Measurements from ENCODE around the gene TSKU.

TSKU gene

GRCh38 chr11:76783294-76783895, at the start of gene TSKU:
TSS of gene TSKU (plus strand) at chr11:76783356. CDS start at chr11:76795617, 12,261 bp downstream.
- DNase-seq, result no peak

- DNase-seq, result peak; percentile 70
Observed at GRCh38 chr11:76733906-76734305, 49.2 kb upstream of the TSKU start.

GRCh38 chr11:76734456-76735420, 48.4 kb upstream of the TSKU start:
- DNase-seq, result no peak

- no peak for DNase-seq
Observed at GRCh38 chr11:76735841-76736240, 47.3 kb upstream of the TSKU start.

- DNase-seq, result no peak
Observed at GRCh38 chr11:76736266-76736665, 46.9 kb upstream of the TSKU start.

- DNase-seq, result no peak
Observed at GRCh38 chr11:76736773-76737495, 46.2 kb upstream of the TSKU start.

- DNase-seq, result no peak
Observed at GRCh38 chr11:76738618-76739240, 44.4 kb upstream of the TSKU start.

- no peak for DNase-seq
Observed at GRCh38 chr11:76739798-76740197, 43.4 kb upstream of the TSKU start.

- no peak for DNase-seq
Observed at GRCh38 chr11:76740772-76741171, 42.4 kb upstream of the TSKU start.

- no peak for DNase-seq
Observed at GRCh38 chr11:76742902-76743301, 40.3 kb upstream of the TSKU start.

- no peak for DNase-seq
Observed at GRCh38 chr11:76744186-76745043, 38.7 kb upstream of the TSKU start.

- DNase-seq, result no peak
Observed at GRCh38 chr11:76745044-76745376, 38.1 kb upstream of the TSKU start.

- no peak for DNase-seq
Observed at GRCh38 chr11:76745561-76746207, 37.5 kb upstream of the TSKU start.

GRCh38 chr11:76747153-76747914, 35.8 kb upstream of the TSKU start:
- DNase-seq, result no peak

- DNase-seq, result no peak
Observed at GRCh38 chr11:76747915-76748860, 35.0 kb upstream of the TSKU start.

GRCh38 chr11:76748948-76749347, 34.2 kb upstream of the TSKU start:
- DNase-seq, result no peak

- DNase-seq, result no peak
Observed at GRCh38 chr11:76750067-76750466, 33.1 kb upstream of the TSKU start.

- DNase-seq, result no peak
Observed at GRCh38 chr11:76750746-76751145, 32.4 kb upstream of the TSKU start.

- no peak for DNase-seq
Observed at GRCh38 chr11:76752321-76753143, 30.6 kb upstream of the TSKU start.

All from NCI-H2029 (cell line).